ENCODE measurements around the gene WDR6.

- TF ChIP-seq, protein P1, sequence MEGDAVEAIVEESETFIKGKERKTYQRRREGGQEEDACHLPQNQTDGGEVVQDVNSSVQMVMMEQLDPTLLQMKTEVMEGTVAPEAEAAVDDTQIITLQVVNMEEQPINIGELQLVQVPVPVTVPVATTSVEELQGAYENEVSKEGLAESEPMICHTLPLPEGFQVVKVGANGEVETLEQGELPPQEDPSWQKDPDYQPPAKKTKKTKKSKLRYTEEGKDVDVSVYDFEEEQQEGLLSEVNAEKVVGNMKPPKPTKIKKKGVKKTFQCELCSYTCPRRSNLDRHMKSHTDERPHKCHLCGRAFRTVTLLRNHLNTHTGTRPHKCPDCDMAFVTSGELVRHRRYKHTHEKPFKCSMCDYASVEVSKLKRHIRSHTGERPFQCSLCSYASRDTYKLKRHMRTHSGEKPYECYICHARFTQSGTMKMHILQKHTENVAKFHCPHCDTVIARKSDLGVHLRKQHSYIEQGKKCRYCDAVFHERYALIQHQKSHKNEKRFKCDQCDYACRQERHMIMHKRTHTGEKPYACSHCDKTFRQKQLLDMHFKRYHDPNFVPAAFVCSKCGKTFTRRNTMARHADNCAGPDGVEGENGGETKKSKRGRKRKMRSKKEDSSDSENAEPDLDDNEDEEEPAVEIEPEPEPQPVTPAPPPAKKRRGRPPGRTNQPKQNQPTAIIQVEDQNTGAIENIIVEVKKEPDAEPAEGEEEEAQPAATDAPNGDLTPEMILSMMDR (IDR thresholded peaks at IDR 0.05 in 2 of 3, conservative IDR thresholded peaks at IDR 0.05 in 1 of 3; ENCODE audit: control insufficient read depth in 2 of 3, extremely low read depth in 1 of 3, insufficient read depth in 1 of 3, low read depth in 3 of 3, low read length in 3 of 3) = no peak
- TF ChIP-seq ZNF274 (IDR thresholded peaks at IDR 0.05; ENCODE audit: insufficient read depth, insufficient read length) (no peak), CBFB (IDR thresholded peaks at IDR 0.05; ENCODE audit: low read depth) (no peak), PML (IDR thresholded peaks at IDR 0.05; ENCODE audit: low read length) (no peak), BCL11A (IDR thresholded peaks at IDR 0.05; ENCODE audit: low read depth, low read length) (no peak), POLR2AphosphoS5 (IDR thresholded peaks at IDR 0.05; ENCODE audit: low read length) (no peak), SUZ12 (IDR thresholded peaks at IDR 0.05; ENCODE audit: unreplicated experiment) (no peak), NFYB (IDR thresholded peaks at IDR 0.05; ENCODE audit: insufficient read depth, low read depth, low read length) (no peak), ZNF24 (IDR thresholded peaks at IDR 0.05) (no peak), E4F1 (IDR thresholded peaks at IDR 0.05; ENCODE audit: borderline replicate concordance, partially characterized antibody) (no peak), HCFC1 (IDR thresholded peaks at IDR 0.05; ENCODE audit: low read length) (no peak)
- TF ChIP-seq, protein P2, sequence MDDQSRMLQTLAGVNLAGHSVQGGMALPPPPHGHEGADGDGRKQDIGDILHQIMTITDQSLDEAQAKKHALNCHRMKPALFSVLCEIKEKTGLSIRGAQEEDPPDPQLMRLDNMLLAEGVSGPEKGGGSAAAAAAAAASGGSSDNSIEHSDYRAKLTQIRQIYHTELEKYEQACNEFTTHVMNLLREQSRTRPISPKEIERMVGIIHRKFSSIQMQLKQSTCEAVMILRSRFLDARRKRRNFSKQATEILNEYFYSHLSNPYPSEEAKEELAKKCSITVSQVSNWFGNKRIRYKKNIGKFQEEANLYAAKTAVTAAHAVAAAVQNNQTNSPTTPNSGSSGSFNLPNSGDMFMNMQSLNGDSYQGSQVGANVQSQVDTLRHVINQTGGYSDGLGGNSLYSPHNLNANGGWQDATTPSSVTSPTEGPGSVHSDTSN (IDR thresholded peaks at IDR 0.05; ENCODE audit: insufficient replicate concordance, low read depth, low read length) = no peak
Observed at GRCh38 chr3:49027634-49028033, 20.4 kb downstream of the WDR6 start.
